ENCODE results near the gene TBX20. TPM values are rescaled to one million over a fixed set of nuclear protein-coding genes. Genes with fewer than 3 reads are reported as not detected.

TBX20 gene, protein sequence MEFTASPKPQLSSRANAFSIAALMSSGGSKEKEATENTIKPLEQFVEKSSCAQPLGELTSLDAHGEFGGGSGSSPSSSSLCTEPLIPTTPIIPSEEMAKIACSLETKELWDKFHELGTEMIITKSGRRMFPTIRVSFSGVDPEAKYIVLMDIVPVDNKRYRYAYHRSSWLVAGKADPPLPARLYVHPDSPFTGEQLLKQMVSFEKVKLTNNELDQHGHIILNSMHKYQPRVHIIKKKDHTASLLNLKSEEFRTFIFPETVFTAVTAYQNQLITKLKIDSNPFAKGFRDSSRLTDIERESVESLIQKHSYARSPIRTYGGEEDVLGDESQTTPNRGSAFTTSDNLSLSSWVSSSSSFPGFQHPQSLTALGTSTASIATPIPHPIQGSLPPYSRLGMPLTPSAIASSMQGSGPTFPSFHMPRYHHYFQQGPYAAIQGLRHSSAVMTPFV
- under 1 TPM in 1 of 2 experiments, not detected in 1; 0.09 TPM for total RNA-seq

DNA sequence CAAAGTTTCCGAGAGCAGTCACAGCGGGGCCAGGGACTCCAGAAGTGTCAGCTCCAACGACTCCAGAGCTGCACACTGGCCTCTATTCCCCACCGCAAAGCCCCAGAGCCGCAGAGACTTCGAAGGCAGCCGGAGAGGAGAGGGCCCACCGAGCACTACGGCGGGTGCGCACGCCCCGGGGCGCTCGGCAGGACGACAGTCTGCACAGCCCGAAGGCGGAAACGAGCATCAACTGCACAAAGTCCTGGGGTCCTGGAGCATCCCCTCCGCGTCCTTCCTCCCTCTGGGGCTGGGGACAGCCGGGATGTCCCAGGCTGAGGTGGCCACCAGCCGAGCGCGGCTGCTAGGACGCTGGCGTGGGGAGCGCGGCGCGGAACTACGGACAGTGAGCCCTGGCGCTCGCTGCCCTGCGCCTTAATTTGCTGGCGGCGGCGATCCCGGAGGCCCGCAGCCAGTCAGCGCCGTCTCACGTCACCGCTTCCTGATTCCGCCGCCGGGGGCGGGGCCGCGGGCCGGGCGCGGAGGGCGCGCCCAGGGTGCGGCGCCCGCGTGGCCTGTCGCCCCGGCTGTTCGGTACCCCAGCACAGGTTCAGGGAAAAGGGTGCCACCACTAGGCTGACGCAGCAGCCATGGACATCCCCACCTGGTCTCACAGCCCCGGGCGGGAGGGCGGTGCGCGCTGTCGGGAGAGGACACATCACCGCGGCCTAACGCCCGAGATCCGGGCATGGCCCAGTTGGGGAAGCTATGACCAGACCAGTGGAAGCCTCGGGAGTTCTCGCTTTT, at the start of gene TBX20:
TBX20 (minus strand) TSS at position 391 of the 786 bp plus-strand sequence. CDS start 480 bp downstream, outside the sequence.
- Mint-ChIP-seq H3K36me3 (ENCODE audit: low read depth) (peaks cover 3% of the 10 kb centered on the region), H3K4me1 (peaks cover 16% of the 10 kb centered on the region), H3K4me3 (peak within 1 kb of the TSS; percentile 51), H3K9me3 (ENCODE audit: low read depth) (peaks cover 3% of the 10 kb centered on the region), H3K27me3 (peaks cover 84% of the 10 kb centered on the region), H3K27ac (no peak within 1 kb of the TSS)
- peak; percentile 65 for DNase-seq
- ATAC-seq, result peak; percentile 82
- CTCF ChIA-PET, result no interaction called here
- intact Hi-C loops (cut with DNase I, micrococcal nuclease), result loop anchor here in 1 of 2 experiments (5.0 to 10.0 kb wide), 2 partner anchors 67 to 1349 kb away; partner anchors contain the start of gene BMPER
- POLR2A ChIA-PET, result no interaction called here

DNA sequence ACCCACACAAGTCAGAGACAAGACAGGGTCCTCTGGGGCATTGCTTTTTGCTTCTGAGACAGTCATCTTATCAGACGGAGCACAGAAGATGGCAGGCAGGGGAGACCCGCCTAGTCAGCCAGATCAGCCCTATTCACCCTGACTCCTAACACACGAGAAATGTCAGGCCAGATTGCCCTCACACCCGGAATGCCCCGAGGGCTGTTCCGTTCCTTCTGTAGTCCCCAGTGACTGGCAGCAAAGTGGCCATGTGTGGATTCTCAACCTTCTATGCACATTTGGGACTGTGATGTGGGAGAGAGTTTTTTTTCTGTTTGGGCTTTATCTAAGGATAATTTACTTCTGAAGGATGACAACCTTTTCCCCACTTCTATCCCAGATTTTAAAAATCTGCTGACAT, 35.5 kb upstream of the TBX20 start:
- ChIA-PET CTCF (interaction anchor here (0.6 kb wide), 1 partner anchor 27 kb away, joined by 3 read pairs; no protein-coding TSS in a partner anchor), POLR2A (no interaction called here)
- DNase-seq (no peak), ATAC-seq (no peak)
- Mint-ChIP-seq H3K27me3 (peaks cover 11% of the 10 kb centered on the region), H3K4me3 (no peak overlapping the region), H3K27ac (no peak overlapping the region), H3K9me3 (ENCODE audit: low read depth) (peaks cover 2% of the 10 kb centered on the region), H3K36me3 (ENCODE audit: low read depth) (no peaks in the 10 kb centered on the region), H3K4me1 (no peaks in the 10 kb centered on the region)
- intact Hi-C loops (cut with DNase I, micrococcal nuclease), result no loop called here

DNA sequence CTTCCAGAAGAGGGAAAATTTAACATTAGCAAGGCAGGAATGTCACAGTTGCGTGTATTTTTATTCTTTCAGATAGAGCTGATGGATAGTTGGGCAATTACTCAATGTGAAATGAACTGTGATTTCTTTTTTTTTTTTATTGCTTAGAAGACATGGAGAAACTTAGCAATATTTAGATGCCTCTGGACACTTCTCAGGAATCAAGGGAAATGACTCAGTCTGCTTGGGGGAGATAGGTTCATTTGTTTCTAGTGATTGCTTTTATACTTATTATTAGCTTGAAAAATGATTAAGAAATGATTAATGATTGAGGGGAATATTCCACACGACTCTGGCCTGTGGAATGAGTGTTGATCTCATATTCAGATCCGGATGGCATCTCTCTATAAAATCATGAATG, 33.1 kb upstream of the TBX20 start:
- no peak for DNase-seq
- Mint-ChIP-seq H3K9me3 (ENCODE audit: low read depth) (no peaks in the 10 kb centered on the region), H3K4me1 (no peaks in the 10 kb centered on the region), H3K36me3 (ENCODE audit: low read depth) (no peaks in the 10 kb centered on the region), H3K27me3 (peaks cover 10% of the 10 kb centered on the region), H3K4me3 (no peak overlapping the region), H3K27ac (no peak overlapping the region)
- intact Hi-C loops (cut with DNase I, micrococcal nuclease), result no loop called here
- POLR2A ChIA-PET, result no interaction called here
- no peak for ATAC-seq
- CTCF ChIA-PET, result no interaction called here

DNA sequence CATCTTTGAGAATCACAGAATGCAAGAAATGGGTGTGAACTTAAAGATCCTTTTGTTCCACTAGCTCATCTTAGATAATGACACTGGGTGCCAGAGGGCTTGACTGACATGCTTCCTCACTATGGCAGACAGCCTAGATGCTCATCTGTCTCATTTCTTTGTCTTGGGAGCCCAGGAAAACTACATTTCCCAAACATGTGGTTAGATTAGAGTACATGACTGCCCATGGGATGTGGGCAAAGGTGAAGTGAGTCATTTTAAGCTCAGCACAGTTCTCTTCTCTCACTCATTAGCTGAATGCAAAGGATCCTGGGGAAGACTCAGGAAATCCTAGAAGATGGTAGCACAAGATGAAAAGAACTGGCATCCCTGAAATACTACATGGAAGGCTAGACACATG, 32.5 kb upstream of the TBX20 start:
- ChIA-PET CTCF (no interaction called here), POLR2A (no interaction called here)
- Mint-ChIP-seq H3K27ac (no peak overlapping the region), H3K4me3 (no peak overlapping the region), H3K4me1 (no peaks in the 10 kb centered on the region), H3K9me3 (ENCODE audit: low read depth) (no peaks in the 10 kb centered on the region), H3K27me3 (peaks cover 12% of the 10 kb centered on the region), H3K36me3 (ENCODE audit: low read depth) (no peaks in the 10 kb centered on the region)
- intact Hi-C loops (cut with DNase I, micrococcal nuclease), result no loop called here
- ATAC-seq, result no peak
- DNase-seq, result no peak

DNA sequence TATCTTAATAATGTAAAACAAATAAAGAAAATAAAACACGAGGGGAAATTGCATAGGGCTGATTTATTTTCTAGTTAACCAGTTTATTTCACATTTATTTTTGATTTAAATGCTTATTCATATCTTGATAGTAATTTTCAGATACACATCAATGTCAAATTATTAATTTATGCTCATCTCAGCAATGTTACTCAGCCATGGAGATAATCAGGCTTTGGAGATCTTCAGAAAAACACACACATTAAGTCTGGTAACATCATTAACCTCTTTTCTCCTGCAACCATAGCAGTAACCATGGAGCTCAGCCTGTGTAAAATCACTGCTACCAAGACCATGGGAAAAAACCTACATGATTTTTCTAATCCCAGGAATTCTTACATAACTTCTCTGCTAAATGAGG, 31.9 kb upstream of the TBX20 start:
- ChIA-PET POLR2A (no interaction called here), CTCF (interaction anchor here (0.6 kb wide), 1 partner anchor 96 kb away, joined by 3 read pairs; no protein-coding TSS in a partner anchor)
- Mint-ChIP-seq H3K27me3 (peaks cover 13% of the 10 kb centered on the region), H3K4me3 (no peak overlapping the region), H3K9me3 (ENCODE audit: low read depth) (no peaks in the 10 kb centered on the region), H3K27ac (no peak overlapping the region), H3K36me3 (ENCODE audit: low read depth) (no peaks in the 10 kb centered on the region), H3K4me1 (no peaks in the 10 kb centered on the region)
- DNase-seq (no peak), ATAC-seq (no peak)
- intact Hi-C loops (cut with DNase I, micrococcal nuclease), result no loop called here

DNA sequence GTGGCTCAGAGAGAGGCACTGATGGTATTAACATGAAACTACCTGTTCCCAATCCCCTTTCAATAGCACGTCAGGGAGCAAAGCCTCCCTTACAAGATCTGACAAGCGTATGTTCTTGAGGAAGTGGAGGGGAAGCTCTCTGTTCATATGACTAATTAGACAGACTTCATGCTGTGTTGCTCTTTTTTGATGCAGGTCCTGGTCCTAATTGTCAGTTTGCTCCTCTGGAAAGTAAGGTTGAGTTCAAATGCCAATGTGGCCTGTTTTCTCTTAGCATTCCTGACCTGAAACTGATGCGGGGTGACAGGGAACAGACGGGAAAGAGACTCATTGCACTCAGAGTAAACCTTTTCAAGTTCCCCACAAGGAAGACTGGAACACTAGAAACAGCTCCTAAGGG, 27.0 kb upstream of the TBX20 start:
- CTCF ChIA-PET, result interaction anchor here (0.5 to 0.7 kb wide), 2 partner anchors 223 to 243 kb away, joined by 3 read pairs; no protein-coding TSS in a partner anchor
- POLR2A ChIA-PET, result no interaction called here
- Mint-ChIP-seq H3K4me3 (no peak overlapping the region), H3K9me3 (ENCODE audit: low read depth) (no peaks in the 10 kb centered on the region), H3K4me1 (no peaks in the 10 kb centered on the region), H3K27me3 (peaks cover 15% of the 10 kb centered on the region), H3K36me3 (ENCODE audit: low read depth) (no peaks in the 10 kb centered on the region), H3K27ac (no peak overlapping the region)
- ATAC-seq (no peak), DNase-seq (no peak)
- intact Hi-C loops (cut with DNase I, micrococcal nuclease), result no loop called here

DNA sequence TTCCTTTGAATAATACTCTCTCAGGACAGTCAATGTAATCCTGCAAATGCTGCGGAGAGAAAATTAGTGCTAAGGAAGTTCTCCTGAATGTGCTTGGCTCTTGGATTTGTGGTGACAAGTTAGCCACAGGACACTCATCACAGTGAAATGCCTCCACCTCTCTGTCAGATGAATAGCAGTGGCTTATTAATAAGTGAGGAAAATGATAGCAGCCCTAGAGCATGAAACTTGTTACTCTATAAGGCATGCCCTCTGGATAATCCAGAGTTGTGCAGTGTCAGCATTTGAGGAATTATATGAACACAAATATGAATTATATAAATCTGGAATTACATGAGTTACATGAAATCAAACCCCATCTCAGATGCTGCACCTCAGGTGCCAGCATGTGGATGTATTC, 23.5 kb upstream of the TBX20 start:
- no peak for ATAC-seq
- Mint-ChIP-seq H3K36me3 (ENCODE audit: low read depth) (no peaks in the 10 kb centered on the region), H3K4me3 (no peak overlapping the region), H3K4me1 (no peaks in the 10 kb centered on the region), H3K9me3 (ENCODE audit: low read depth) (no peaks in the 10 kb centered on the region), H3K27ac (no peak overlapping the region), H3K27me3 (peaks cover 29% of the 10 kb centered on the region)
- POLR2A ChIA-PET, result no interaction called here
- CTCF ChIA-PET, result no interaction called here
- no peak for DNase-seq
- intact Hi-C loops (cut with DNase I, micrococcal nuclease), result no loop called here

DNA sequence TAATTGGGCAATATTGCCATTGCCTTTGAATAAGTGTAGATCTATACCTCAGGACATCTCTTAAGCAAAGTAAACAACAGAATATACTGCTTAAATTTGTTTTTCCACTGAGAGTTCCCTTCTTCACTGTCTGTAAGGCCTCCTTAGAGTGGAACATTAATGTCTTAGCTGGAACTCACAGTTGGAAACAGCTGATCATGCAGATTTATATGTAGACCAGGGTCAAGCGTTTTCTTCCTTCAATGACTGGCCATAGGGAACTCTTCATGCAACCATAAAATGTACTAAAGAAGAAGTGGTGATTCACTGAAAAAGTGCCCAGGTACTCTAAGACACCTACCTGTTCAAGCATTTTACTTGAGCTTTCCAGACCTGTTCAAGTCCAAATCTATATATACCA, 18.3 kb upstream of the TBX20 start:
- Mint-ChIP-seq H3K27me3 (peaks cover 34% of the 10 kb centered on the region), H3K36me3 (ENCODE audit: low read depth) (no peaks in the 10 kb centered on the region), H3K27ac (no peak overlapping the region), H3K9me3 (ENCODE audit: low read depth) (no peaks in the 10 kb centered on the region), H3K4me3 (no peak overlapping the region), H3K4me1 (no peaks in the 10 kb centered on the region)
- POLR2A ChIA-PET, result no interaction called here
- CTCF ChIA-PET, result no interaction called here
- ATAC-seq (no peak), DNase-seq (no peak)
- intact Hi-C loops (cut with DNase I, micrococcal nuclease), result no loop called here

DNA sequence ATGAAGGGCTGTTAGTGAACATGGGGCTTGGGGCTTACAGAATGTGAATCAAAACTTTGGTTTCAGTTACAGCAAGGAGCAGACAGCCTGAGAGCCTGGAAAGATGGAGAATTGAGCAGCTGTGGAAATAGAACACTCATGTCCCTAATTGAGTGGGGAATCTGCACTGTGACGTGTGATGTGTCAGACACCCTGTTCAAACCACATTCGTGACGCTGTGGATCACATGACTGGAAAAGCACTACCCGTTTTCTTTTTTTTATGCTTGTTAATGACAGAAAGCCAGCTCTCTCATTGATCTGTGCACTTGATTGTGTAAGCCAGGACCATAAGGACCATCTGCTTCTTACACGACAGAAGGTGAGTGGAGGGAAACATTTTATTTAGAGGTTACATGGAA, 15.1 kb upstream of the TBX20 start:
- H3K36me3 Mint-ChIP-seq (ENCODE audit: low read depth), result no peaks in the 10 kb centered on the region

DNA sequence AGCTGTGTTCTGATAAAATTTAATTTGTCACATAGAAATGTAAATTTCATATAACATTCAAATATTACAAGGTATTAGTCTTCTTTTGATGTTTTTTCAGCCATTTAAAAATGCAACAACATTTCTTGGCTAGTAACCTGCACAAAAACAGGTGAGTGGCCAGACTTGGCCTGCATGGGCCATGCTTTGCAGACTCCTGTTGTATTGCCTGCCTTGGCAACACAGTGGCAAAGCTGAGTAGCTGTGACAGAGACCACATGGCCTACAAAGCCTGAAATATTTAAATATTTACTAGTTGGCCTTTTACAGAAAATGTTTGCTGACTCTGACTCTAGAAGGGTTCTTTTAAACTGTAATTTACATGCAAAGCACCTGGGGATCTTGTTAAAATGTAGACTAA, 13.5 kb upstream of the TBX20 start:
- POLR2A ChIA-PET, result no interaction called here
- DNase-seq (no peak), ATAC-seq (no peak)
- Mint-ChIP-seq H3K4me3 (no peak overlapping the region), H3K27me3 (peaks cover 46% of the 10 kb centered on the region), H3K4me1 (no peaks in the 10 kb centered on the region), H3K9me3 (ENCODE audit: low read depth) (no peaks in the 10 kb centered on the region), H3K36me3 (ENCODE audit: low read depth) (no peaks in the 10 kb centered on the region), H3K27ac (no peak overlapping the region)
- intact Hi-C loops (cut with DNase I, micrococcal nuclease), result no loop called here
- CTCF ChIA-PET, result no interaction called here

More for the DNA sequence above, 15.1 kb upstream of the TBX20 start:
- CTCF ChIA-PET, result no interaction called here
- Mint-ChIP-seq H3K4me3 (no peak overlapping the region), H3K4me1 (no peaks in the 10 kb centered on the region), H3K27ac (no peak overlapping the region), H3K27me3 (peaks cover 43% of the 10 kb centered on the region), H3K9me3 (ENCODE audit: low read depth) (no peaks in the 10 kb centered on the region)
- no peak for DNase-seq
- POLR2A ChIA-PET, result no interaction called here
- ATAC-seq, result no peak
- intact Hi-C loops (cut with DNase I, micrococcal nuclease), result no loop called here

DNA sequence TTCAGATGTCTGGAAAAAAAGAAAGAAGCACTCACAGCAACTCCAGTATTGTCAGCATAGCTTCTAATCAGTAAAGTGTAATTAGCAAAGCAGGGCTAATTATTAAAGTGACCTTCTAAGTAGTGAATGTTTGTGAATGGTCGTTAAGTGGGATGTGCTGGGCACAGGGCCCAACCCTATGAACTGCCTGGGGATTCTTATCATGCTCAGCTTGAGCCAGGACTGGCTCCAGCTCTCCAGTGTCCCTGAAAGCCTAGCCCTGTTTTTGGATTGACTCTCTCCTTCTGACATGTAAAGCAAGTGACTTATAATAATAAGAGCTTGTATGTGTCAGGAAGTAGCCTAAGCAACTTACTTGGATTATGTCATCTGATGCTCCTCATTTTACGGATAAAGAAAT, 9.5 kb upstream of the TBX20 start:
- CTCF ChIA-PET, result no interaction called here
- Mint-ChIP-seq H3K27ac (no peak overlapping the region), H3K27me3 (peaks cover 63% of the 10 kb centered on the region), H3K36me3 (ENCODE audit: low read depth) (peaks cover 2% of the 10 kb centered on the region), H3K9me3 (ENCODE audit: low read depth) (no peaks in the 10 kb centered on the region), H3K4me3 (no peak overlapping the region), H3K4me1 (peaks cover 6% of the 10 kb centered on the region)
- intact Hi-C loops (cut with DNase I, micrococcal nuclease), result no loop called here
- DNase-seq (no peak), ATAC-seq (no peak)
- POLR2A ChIA-PET, result no interaction called here
